PC-9 (cell line): ENCODE results near the gene SH3PXD2B. TPM values are rescaled to one million over a fixed set of nuclear protein-coding genes. Genes with fewer than 3 reads are reported as not detected.
"Not testable (repeated sequence)": the region's sequence is repeated elsewhere in the genome, so short reads cannot be mapped to it uniquely, and the experiment has no call there.

Source experiments
- BruUV-seq: library from RNA; stranded (reverse); fragments of 400-500 nt; replicated peaks from 2 replicates; lab custom pipeline; 2021; lab: Mats Ljungman, UMichigan
- CTCF ChIA-PET: fragments of 300-600 bp; sonication (Branson Sonifier 250); formaldehyde crosslinking; loops from one replicate; lab custom pipeline; 2022; ENCODE audit warnings: antibody characterized with exemption; lab: Charles Lee
- POLR2A ChIA-PET: fragments of 300-600 bp; sonication (Branson Sonifier 250); formaldehyde crosslinking; loops from one replicate; lab custom pipeline; 2022; ENCODE audit warnings: antibody characterized with exemption; ENCODE audit not compliant: unreplicated experiment; lab: Charles Lee
- DNase-seq, 2 experiments: peaks; one replicate each; pipeline versions ENCODE4 v3.0.0 to v3.0.0-alpha.2; 2015 to 2022; ENCODE audit warnings: mixed read lengths in 1 of 2
- H2AFZ ChIP-seq: fragments of 200-600 bp; sonication (generic); 2 replicates; pipeline ENCODE4 v1.8.1; 2017; ENCODE audit warnings: antibody characterized with exemption
- H3F3A ChIP-seq: fragments of 200-600 bp; sonication (generic); 2 replicates; pipeline ENCODE4 v1.8.1; 2017; ENCODE audit warnings: antibody characterized with exemption, mild to moderate bottlenecking, low read depth; ENCODE audit not compliant: insufficient read depth
- H3K27ac ChIP-seq: fragments of 200-600 bp; sonication (generic); 2 replicates; pipeline ENCODE4 v1.6.1; 2016; ENCODE audit warnings: mixed run types
- H3K27me3 ChIP-seq: fragments of 200-600 bp; sonication (generic); 2 replicates; pipeline ENCODE4 v1.6.1; 2016; ENCODE audit warnings: low read depth, mixed run types; ENCODE audit not compliant: insufficient read depth
- H3K36me3 ChIP-seq: fragments of 200-600 bp; sonication (generic); 2 replicates; pipeline ENCODE4 v1.6.1; 2016; ENCODE audit warnings: low read depth, mixed run types
- H3K4me1 ChIP-seq: fragments of 200-600 bp; sonication (generic); replicated peaks from 2 replicates; pipeline ENCODE4 v1.6.1; 2016; ENCODE audit warnings: mixed run types; ENCODE audit not compliant: insufficient read depth
- H3K4me2 ChIP-seq: fragments of 200-600 bp; sonication (generic); 2 replicates; pipeline ENCODE4 v1.6.1; 2017; ENCODE audit warnings: mixed run types
- H3K4me3 ChIP-seq: fragments of 200-600 bp; sonication (generic); 2 replicates; pipeline ENCODE4 v1.6.1; 2016; ENCODE audit warnings: mixed run types
- H3K79me2 ChIP-seq: fragments of 200-600 bp; sonication (generic); 2 replicates; pipeline ENCODE4 v1.6.1; 2017; ENCODE audit warnings: low read depth, mixed run types
- H3K9me2 ChIP-seq: fragments of 200-600 bp; sonication (generic); 2 replicates; pipeline ENCODE4 v1.8.1; 2017; ENCODE audit warnings: mild to moderate bottlenecking; ENCODE audit not compliant: insufficient read depth
- H3K9me3 ChIP-seq: fragments of 200-600 bp; sonication (generic); 2 replicates; pipeline ENCODE4 v1.8.1; 2016; ENCODE audit warnings: low read depth; ENCODE audit not compliant: insufficient read depth
- H4K20me1 ChIP-seq: fragments of 200-600 bp; sonication (generic); 2 replicates; pipeline ENCODE4 v1.8.1; 2017; ENCODE audit not compliant: insufficient read depth
- CTCF ChIP-seq: fragments of 200-600 bp; sonication (generic); conservative IDR thresholded peaks from 2 replicates; pipeline ENCODE4 v1.6.1; 2017; ENCODE audit warnings: mixed run types, antibody characterized with exemption, mild to moderate bottlenecking, moderate library complexity
- EZH2 ChIP-seq: fragments of 200-600 bp; sonication (generic); IDR thresholded peaks from 2 replicates; pipeline ENCODE4 v1.8.0; 2017; ENCODE audit warnings: antibody characterized with exemption, low read depth
- intact Hi-C: fragments of 100-400 bp; cut with micrococcal nuclease; formaldehyde crosslinking; loops from one replicate; pipeline ENCODE4 v1.10.0; 2022; ENCODE audit not compliant: unreplicated experiment
- total RNA-seq: library from RNA; stranded (reverse); gene quantifications from 2 replicates; pipeline ENCODE4 v1.2.3, GENCODE V29; 2021

Gene SH3PXD2B
- total RNA-seq, 1 experiment from 2014 or later: 29.3 TPM

- Histone ChIP-seq H3K79me2 (no peaks in the 10 kb centered on the region), H3K4me2 (no peak overlapping the region), H3F3A (no peaks in the 10 kb centered on the region), H4K20me1 (no peaks in the 10 kb centered on the region), H3K36me3 (no peaks in the 10 kb centered on the region), H3K4me3 (no peak overlapping the region), H3K4me1 (no peaks in the 10 kb centered on the region), H3K9me2 (no peaks in the 10 kb centered on the region), H3K9me3 (peaks cover 12% of the 10 kb centered on the region; the same call in 1 of the 2 replicates), H3K27me3 (no peaks in the 10 kb centered on the region), H3K27ac (no peak overlapping the region), H2AFZ (no peak overlapping the region)
- no peak for DNase-seq
- CTCF ChIA-PET: no interaction called here
- POLR2A ChIA-PET: no interaction called here
- intact Hi-C loops: no loop called here
- BruUV-seq: no TSS peak
- TF ChIP-seq CTCF (no peak), EZH2 (no peak)
Observed at GRCh38 chr5:172370237-172370640, 84.1 kb downstream of the SH3PXD2B start.

- BruUV-seq, DNase-seq, H3K27me3 ChIP-seq, H3F3A ChIP-seq, H3K79me2 ChIP-seq, CTCF ChIA-PET, H3K4me3 ChIP-seq, H3K36me3 ChIP-seq, H3K4me1 ChIP-seq, H3K4me2 ChIP-seq, POLR2A ChIA-PET, H3K27ac ChIP-seq, H3K9me2 ChIP-seq, intact Hi-C loops, H4K20me1 ChIP-seq, H2AFZ ChIP-seq: not testable (repeated sequence)
- peaks cover 12% of the 10 kb centered on the region; the same call in 1 of the 2 replicates for H3K9me3 ChIP-seq
Observed at GRCh38 chr5:172368699-172369098, 85.6 kb downstream of the SH3PXD2B start.

- H2AFZ ChIP-seq: no peak overlapping the region
- POLR2A ChIA-PET: interaction anchor here (0.5 kb wide), 1 partner anchor 44 kb away, joined by 7 read pairs; no protein-coding TSS in a partner anchor
- TF ChIP-seq EZH2 (no peak), CTCF (no peak)
Observed at GRCh38 chr5:172365948-172366608, 88.2 kb downstream of the SH3PXD2B start.

More at GRCh38 chr5:172365948-172366608, 88.2 kb downstream of the SH3PXD2B start:
- Histone ChIP-seq H4K20me1 (no peaks in the 10 kb centered on the region), H3K4me1 (peaks cover 18% of the 10 kb centered on the region), H3F3A (peaks cover 14% of the 10 kb centered on the region), H3K79me2 (no peaks in the 10 kb centered on the region), H3K36me3 (no peaks in the 10 kb centered on the region; the same call in 1 of the 2 replicates), H3K4me3 (no peak overlapping the region), H3K27me3 (no peaks in the 10 kb centered on the region), H3K9me2 (no peaks in the 10 kb centered on the region), H3K9me3 (peaks cover 19% of the 10 kb centered on the region), H3K27ac (no peak overlapping the region), H3K4me2 (no peak overlapping the region)
- no TSS peak for BruUV-seq
- intact Hi-C loops: no loop called here
- CTCF ChIA-PET: no interaction called here
- no peak for DNase-seq
